ENCODE measurements around the gene CHSY3. TPM values are rescaled to one million over a fixed set of nuclear protein-coding genes. Genes with fewer than 3 reads are reported as not detected.

CHSY3 gene
- total and polyA plus RNA-seq, 7 donors = 0.33 to 2.9 (median 0.67) TPM

DNA sequence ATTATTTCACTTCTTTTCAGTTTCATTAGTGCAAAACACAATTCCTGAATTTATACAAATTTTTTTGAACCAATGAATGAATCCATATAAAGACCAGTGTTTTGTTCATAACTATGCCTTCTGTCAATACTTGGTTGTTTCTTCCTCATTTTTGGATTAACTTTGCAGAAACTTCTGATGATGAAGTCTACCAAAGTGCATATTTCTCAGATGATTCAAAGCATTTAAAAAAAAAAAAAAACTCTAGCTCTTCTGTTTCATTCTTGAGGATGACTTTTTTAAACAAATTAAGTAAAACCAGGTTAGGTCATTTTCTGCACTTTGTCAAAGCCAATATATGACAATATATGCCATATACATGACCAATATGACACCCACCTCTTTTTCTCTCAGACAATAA is 92.6 kb downstream of the CHSY3 start:
- no peak for ATAC-seq
- TF ChIP-seq, protein P1, sequence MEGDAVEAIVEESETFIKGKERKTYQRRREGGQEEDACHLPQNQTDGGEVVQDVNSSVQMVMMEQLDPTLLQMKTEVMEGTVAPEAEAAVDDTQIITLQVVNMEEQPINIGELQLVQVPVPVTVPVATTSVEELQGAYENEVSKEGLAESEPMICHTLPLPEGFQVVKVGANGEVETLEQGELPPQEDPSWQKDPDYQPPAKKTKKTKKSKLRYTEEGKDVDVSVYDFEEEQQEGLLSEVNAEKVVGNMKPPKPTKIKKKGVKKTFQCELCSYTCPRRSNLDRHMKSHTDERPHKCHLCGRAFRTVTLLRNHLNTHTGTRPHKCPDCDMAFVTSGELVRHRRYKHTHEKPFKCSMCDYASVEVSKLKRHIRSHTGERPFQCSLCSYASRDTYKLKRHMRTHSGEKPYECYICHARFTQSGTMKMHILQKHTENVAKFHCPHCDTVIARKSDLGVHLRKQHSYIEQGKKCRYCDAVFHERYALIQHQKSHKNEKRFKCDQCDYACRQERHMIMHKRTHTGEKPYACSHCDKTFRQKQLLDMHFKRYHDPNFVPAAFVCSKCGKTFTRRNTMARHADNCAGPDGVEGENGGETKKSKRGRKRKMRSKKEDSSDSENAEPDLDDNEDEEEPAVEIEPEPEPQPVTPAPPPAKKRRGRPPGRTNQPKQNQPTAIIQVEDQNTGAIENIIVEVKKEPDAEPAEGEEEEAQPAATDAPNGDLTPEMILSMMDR (IDR thresholded peaks at IDR 0.05) = no peak
- DNase-seq = no peak

DNA sequence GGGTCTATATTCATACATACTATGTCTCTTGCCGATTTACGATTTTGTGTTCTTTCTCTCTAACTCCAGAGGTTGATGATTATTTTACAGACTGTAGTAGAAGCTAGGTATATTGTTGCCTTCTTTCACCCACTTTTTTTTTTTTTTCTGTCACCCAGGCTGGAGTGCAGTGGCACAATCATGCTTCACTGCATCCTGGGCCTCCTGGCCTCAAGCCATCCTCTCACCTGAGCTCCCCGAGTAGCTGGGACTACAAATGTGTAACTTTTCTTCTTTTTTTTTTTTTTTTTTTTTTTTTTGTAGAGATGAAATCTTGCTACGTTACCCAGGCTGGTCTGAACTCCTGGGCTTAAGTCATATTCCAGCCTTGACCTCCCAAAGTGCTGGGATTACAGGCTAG is 96.2 kb downstream of the CHSY3 start:
- Histone ChIP-seq H3K4me3 (no peak overlapping the region), H3K4me1 (no peaks in the 10 kb centered on the region), H3K36me3 (ENCODE audit: insufficient read depth in 1 of 2, low read depth in 1 of 2) (no peaks in the 10 kb centered on the region), H3K9me3 (no peaks in the 10 kb centered on the region), H3K27me3 (ENCODE audit: insufficient read depth in 3 of 3, low read length in 2 of 3) (no peaks in the 10 kb centered on the region), H3K27ac (no peak overlapping the region)
- TF ChIP-seq, protein P1 (IDR thresholded peaks at IDR 0.05) = no peak
- DNase-seq (no peak), ATAC-seq (no peak)
- 82 to 84% (median 82%) methylated on average over 4 of the region's 4 CpGs for WGBS, 3 donors
- intact Hi-C loops (cut with DNase I) = no loop called here

More for the DNA sequence above, 92.6 kb downstream of the CHSY3 start:
- Histone ChIP-seq H3K27ac (no peak overlapping the region), H3K9me3 (no peaks in the 10 kb centered on the region), H3K4me1 (no peaks in the 10 kb centered on the region), H3K4me3 (no peak overlapping the region), H3K36me3 (ENCODE audit: insufficient read depth in 1 of 2, low read depth in 1 of 2) (no peaks in the 10 kb centered on the region), H3K27me3 (ENCODE audit: insufficient read depth in 3 of 3, low read length in 2 of 3) (no peaks in the 10 kb centered on the region)
- intact Hi-C loops (cut with DNase I) = no loop called here

DNA sequence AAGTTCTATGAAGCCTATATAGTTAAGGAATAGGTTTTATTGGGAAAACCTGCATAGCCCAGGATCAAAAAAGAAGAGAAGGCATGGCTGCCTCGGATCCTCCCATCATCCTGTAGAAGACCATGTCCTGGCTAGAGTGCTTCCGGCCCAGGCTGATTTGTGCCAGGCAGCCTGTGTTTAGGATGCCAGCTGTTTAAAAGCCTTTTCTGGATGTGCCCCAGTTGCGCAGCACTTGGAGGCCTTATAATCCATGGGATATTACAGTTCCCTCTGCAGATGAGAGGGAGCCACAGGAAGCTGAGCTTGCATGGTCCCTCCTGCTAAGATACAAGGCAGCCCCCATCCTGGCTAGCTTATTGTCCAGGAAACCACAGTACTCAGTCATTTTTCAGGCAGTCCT is 97.9 kb downstream of the CHSY3 start:
- Histone ChIP-seq H3K27me3 (ENCODE audit: insufficient read depth in 3 of 3, low read length in 2 of 3) (no peaks in the 10 kb centered on the region), H3K4me1 (no peaks in the 10 kb centered on the region), H3K9me3 (no peaks in the 10 kb centered on the region), H3K27ac (no peak overlapping the region), H3K4me3 (no peak overlapping the region), H3K36me3 (ENCODE audit: insufficient read depth in 1 of 2, low read depth in 1 of 2) (no peaks in the 10 kb centered on the region)
- TF ChIP-seq, protein P1 (IDR thresholded peaks at IDR 0.05) = no peak
- intact Hi-C loops (cut with DNase I) = no loop called here
- no peak for DNase-seq
- no peak for ATAC-seq
- WGBS, 3 donors = 42 to 55% (median 43%) methylated on average over 3 of the region's 3 CpGs

DNA sequence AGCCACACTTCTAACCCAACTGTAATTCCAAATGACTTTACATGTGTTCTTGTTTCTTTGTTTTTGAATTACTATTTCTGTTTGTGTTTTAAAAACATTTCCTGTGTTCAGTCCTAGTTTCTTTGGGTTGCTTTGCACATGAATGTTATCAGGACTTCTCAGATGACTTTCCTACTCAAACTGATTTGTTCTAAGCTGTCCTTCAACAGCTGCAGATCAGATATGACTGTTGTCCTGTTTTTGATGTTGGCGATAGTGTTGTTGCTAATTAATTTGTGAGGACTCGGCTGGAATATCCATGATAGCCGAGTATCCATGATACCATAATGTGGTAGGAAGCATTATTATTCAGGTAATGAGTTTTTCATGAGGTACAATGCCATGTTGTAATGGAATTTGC is 98.6 kb downstream of the CHSY3 start:
- H3K4me3 ChIP-seq = no peak overlapping the region
- intact Hi-C loops (cut with DNase I) = no loop called here
- no peaks in the 10 kb centered on the region for H3K36me3 ChIP-seq (ENCODE audit: insufficient read depth in 1 of 2, low read depth in 1 of 2)
- no peak overlapping the region for H3K27ac ChIP-seq
- TF ChIP-seq, protein P1 (IDR thresholded peaks at IDR 0.05) = no peak
- ATAC-seq (no peak), DNase-seq (no peak)
- no peaks in the 10 kb centered on the region for H3K4me1 ChIP-seq
- 53 to 72% (median 70%) methylated on average over 3 of the region's 3 CpGs for WGBS, 3 donors
- no peaks in the 10 kb centered on the region for H3K27me3 ChIP-seq (ENCODE audit: insufficient read depth in 3 of 3, low read length in 2 of 3)
- H3K9me3 ChIP-seq = no peaks in the 10 kb centered on the region

DNA sequence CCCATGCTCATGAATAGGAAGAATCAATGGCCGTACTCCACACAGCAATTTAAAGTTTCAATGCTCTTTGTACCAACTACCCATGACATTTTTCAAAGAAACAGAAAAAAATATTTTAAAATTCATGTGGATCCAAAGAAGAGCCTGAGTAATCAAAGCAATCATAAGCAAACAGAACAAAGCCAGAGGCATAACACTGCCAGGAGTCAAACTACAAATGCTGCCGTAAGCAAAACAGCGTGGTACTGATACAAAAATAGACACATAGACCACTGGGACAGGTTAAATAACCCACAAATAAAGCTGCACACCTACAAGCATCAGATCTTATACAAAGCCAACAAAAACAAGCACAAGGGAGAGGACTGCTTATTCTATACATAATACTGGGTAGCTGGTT is 107.7 kb downstream of the CHSY3 start:
- Histone ChIP-seq H3K36me3 (ENCODE audit: insufficient read depth in 1 of 2, low read depth in 1 of 2) (no peaks in the 10 kb centered on the region), H3K27me3 (ENCODE audit: insufficient read depth in 3 of 3, low read length in 2 of 3) (no peaks in the 10 kb centered on the region), H3K9me3 (no peaks in the 10 kb centered on the region), H3K27ac (no peak overlapping the region), H3K4me1 (no peaks in the 10 kb centered on the region), H3K4me3 (no peak overlapping the region)
- ATAC-seq = no peak
- DNase-seq = no peak
- TF ChIP-seq, protein P1 (IDR thresholded peaks at IDR 0.05) = no peak
- intact Hi-C loops (cut with DNase I) = no loop called here
- 68 to 87% (median 74%) methylated on average over 3 of the region's 3 CpGs for WGBS, 3 donors
